Naive thymus-derived CD8-positive, alpha-beta T cell (primary cell): ENCODE results near the gene IGSF22. TPM values are rescaled to one million over a fixed set of nuclear protein-coding genes. Genes with fewer than 3 reads are reported as not detected.

Experiments
- ATAC-seq, 2 donors: fragments of 150-1000 bp; cut with Tn5 transposase in 1 of 2; sonication (Bioruptor Pico), chemical (Tn5 transposase) in 1 of 2; 1 replicate in 1 of 2; 2 replicates in 1 of 2; pipeline ENCODE4 v1.10.0; 2021; ENCODE audit warnings: mild to moderate bottlenecking in 2 of 2, moderate library complexity in 2 of 2
- POLR2A ChIA-PET: fragments of 350-600 bp; sonication (Branson Sonifier 250); formaldehyde crosslinking; loops from one replicate; lab custom pipeline; 2021; ENCODE audit warnings: antibody characterized with exemption; lab: Charles Lee
- DNase-seq, 10 donors: peaks; one replicate each; pipeline versions ENCODE4 v3.0.0 to v3.0.0-alpha.2; 2020 to 2022
- H3K27ac Mint-ChIP-seq, 10 donors: one replicate each; pipeline ENCODE4 v1.8.0; 2020 to 2022; ENCODE audit warnings: mild to moderate bottlenecking in 10 of 10, mixed read lengths in 10 of 10, moderate library complexity in 4 of 10, inconsistent platforms in 1 of 10
- H3K27me3 Mint-ChIP-seq, 5 donors: one replicate each; pipeline ENCODE4 v1.8.0; 2021 to 2022; ENCODE audit warnings: mixed read lengths in 5 of 5
- H3K36me3 Mint-ChIP-seq, 3 donors: one replicate each; pipeline ENCODE4 v1.8.0; 2020 to 2022; ENCODE audit warnings: mixed read lengths in 3 of 3, mild to moderate bottlenecking in 2 of 3, inconsistent platforms in 1 of 3
- H3K4me1 Mint-ChIP-seq, 4 donors: one replicate each; pipeline ENCODE4 v1.8.0; 2021 to 2022; ENCODE audit warnings: mixed read lengths in 4 of 4
- H3K4me3 Mint-ChIP-seq, 10 donors: one replicate each; pipeline ENCODE4 v1.8.0; 2020 to 2022; ENCODE audit warnings: mild to moderate bottlenecking in 10 of 10, mixed read lengths in 10 of 10, moderate library complexity in 6 of 10, inconsistent platforms in 1 of 10
- H3K9me3 Mint-ChIP-seq, 9 donors: one replicate each; pipeline ENCODE4 v1.8.0; 2020 to 2022; ENCODE audit warnings: mixed read lengths in 9 of 9, mild to moderate bottlenecking in 3 of 9, inconsistent platforms in 1 of 9, moderate library complexity in 1 of 9
- polyA plus RNA-seq, 3 donors: library from polyadenylated mRNA; unstranded; fragments of 300-500 nt; fragmentation: Illumina TruSeq; gene quantifications; one replicate each; pipeline ENCODE4 v1.2.3, GENCODE V29; 2021
- total RNA-seq, 8 experiments: library from RNA in 2 of 8; stranded (reverse) in 2 of 8; gene quantifications; one replicate each; pipeline ENCODE4 v1.2.3 and lab custom pipeline; 2021 to 2026

Gene IGSF22
- total and polyA plus RNA-seq, 5 experiments from 2014 or later: 2.3 to 5.4 (median 4.6) TPM

DNA sequence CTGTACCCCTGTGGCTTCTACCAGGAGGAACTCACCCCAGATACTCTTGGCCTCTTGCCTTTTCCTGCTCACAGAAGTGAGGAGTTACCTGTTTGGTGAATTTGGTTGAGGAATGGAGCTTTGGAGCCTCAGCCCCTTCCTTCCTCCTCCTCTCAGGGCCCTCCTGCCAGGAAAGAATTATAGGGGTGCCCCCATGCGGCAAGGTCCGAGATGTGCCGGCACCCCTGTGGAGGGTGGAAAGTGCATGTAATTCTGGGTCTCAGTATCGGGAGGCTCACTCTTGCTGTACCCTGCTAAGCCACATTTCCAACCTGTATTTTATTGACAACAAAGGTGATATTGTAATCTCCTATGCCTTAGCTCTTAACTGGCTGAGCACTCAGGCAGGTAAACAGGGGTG, 13.7 kb upstream of the IGSF22 start:
- H3K27me3 Mint-ChIP-seq: peaks cover 0 to 4% (median 2%) of the 10 kb centered on the region in 5 donors
- POLR2A ChIA-PET: no interaction called here
- H3K9me3 Mint-ChIP-seq: no peaks in the 10 kb centered on the region
- H3K36me3 Mint-ChIP-seq: no peaks in the 10 kb centered on the region
- no peak overlapping the region for H3K4me3 Mint-ChIP-seq
- peaks cover 0 to 3% (median 0%) of the 10 kb centered on the region in 4 donors for H3K4me1 Mint-ChIP-seq
- H3K27ac Mint-ChIP-seq: peak overlapping the region in 1 of 10 donors; percentile 30
- DNase-seq (peak in 1 of 10 donors; percentile 43), ATAC-seq (no peak)

DNA sequence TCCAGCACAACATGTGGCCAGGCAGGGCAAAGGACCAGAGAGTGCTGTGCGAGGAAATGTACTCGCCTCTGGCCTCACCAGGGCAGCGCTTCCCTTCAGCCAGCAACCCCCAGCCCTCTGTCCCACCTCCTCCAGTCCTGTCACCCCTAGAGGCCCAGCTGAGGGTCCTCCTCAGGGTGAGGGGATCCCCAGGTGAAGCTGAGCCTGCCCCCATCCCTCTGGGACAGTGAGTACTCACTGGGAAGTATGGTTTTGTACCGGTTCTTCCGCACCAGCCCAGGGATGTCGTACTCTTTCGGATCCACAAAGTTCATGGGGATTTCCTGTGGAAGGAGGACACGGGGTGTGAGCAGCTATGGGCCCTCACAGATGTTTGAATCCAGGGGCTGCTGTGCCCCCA, 11.7 kb upstream of the IGSF22 start:
- peaks cover 0 to 3% (median 0%) of the 10 kb centered on the region in 4 donors for H3K4me1 Mint-ChIP-seq
- H3K36me3 Mint-ChIP-seq: no peaks in the 10 kb centered on the region
- no peak overlapping the region for H3K4me3 Mint-ChIP-seq
- no peak for ATAC-seq
- peak in 1 of 10 donors; percentile 10 for DNase-seq
- POLR2A ChIA-PET: no interaction called here
- H3K27ac Mint-ChIP-seq: no peak overlapping the region
- H3K27me3 Mint-ChIP-seq: peaks cover 0 to 4% (median 2%) of the 10 kb centered on the region in 5 donors
- no peaks in the 10 kb centered on the region for H3K9me3 Mint-ChIP-seq

DNA sequence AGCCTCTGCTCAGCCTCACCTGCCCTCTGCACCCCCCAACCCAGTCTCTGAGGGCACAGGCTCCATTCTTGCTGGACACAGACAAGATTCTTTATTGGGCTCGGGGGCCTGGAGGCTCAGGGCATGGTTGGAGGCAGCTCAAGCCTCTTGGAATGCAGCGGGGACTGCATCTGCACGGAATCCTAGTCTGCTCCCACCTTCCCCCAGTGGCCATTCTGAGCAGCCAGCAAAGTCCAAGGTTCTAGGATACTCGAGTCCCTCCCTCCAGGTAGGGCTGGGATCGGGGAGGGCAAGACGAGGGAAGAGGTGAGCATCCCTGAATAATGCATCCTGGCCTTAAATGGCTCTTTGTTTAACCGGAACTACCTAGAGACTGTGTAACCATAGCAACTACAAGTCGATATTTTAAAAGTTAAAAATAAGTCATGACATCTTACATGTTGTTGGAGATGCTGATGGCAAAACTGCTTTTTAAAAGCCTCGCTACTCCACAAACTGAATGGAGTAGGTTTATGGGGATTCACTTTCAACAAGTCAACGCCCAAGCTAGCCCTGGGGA, 10.7 kb upstream of the IGSF22 start:
- Mint-ChIP-seq H3K27me3 (peaks cover 0 to 4% (median 2%) of the 10 kb centered on the region in 5 donors), H3K27ac (peak overlapping the region in 1 of 10 donors; percentile 27), H3K4me1 (peaks cover 3 to 7% (median 5%) of the 10 kb centered on the region in 4 donors), H3K9me3 (no peaks in the 10 kb centered on the region), H3K36me3 (no peaks in the 10 kb centered on the region), H3K4me3 (no peak overlapping the region)
- ATAC-seq: no peak
- DNase-seq: peak in 1 of 10 donors; percentile 31
- POLR2A ChIA-PET: no interaction called here

DNA sequence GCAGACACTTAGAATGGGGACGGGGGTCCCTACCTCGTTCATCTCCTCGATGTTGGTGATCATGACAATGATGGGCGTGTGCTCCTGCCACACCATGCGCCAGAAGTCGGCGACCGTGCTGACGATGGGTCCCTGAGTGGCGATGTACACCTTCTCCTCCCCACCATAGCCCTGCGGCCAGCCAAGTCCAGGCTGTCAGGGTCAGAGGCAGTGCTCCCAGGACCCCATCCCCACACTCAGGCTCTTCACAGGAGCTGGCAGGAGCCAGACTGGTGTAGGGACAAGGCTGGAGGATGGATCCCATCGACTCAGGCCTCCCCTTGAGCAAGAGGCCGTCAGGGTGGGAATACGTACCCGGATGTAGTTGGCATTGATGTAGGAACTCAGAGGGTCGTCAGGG, 7.2 kb upstream of the IGSF22 start:
- H3K36me3 Mint-ChIP-seq: no peaks in the 10 kb centered on the region

DNA sequence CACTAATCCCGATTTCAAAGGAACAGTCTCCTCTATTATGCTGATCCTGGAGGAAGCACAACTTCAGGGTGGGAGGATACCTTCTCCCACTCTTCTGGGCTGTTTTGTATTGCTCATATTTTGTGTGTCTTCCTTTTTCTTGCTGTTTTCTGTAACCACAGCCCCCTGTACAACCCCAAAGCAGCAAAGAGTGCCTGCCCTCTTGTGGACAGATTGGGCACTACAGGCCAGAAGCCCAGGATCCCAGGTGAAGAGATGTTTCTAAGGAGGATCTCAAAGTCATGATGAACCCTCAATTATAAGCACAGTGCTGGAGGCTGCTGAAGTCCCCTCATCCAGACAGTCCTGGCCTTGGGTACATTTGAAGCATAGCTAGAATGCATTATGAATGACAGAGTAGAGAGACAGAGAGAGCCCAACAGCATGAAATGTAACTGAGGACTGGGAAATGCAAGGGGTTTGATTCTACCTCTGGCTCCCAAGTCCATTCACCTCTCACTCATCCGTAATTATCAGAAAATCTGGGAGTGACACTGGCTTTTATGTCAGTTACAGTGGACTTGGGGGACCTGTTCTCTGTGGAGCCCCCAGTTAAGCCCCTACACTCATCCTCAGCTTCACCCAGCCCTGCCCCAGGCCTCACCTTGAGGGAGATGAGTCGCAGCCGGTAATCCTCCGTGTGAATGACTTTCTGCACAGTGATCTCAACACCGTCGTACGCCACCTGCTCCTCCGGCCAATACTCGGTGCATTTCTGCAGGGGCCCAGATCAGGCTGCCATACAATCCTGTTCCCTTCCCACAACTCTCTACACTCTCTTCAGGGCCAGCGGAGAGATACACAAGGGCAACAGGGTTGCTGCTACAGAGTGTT, 6.2 kb upstream of the IGSF22 start:
- DNase-seq (peak; percentile 52 to 82 (median 73)), ATAC-seq (peak; percentile 78 to 81)
- H3K36me3 Mint-ChIP-seq: no peaks in the 10 kb centered on the region
- H3K27me3 Mint-ChIP-seq: peaks cover 0 to 5% (median 2%) of the 10 kb centered on the region in 5 donors
- peaks cover 11 to 19% (median 14%) of the 10 kb centered on the region in 4 donors for H3K4me1 Mint-ChIP-seq
- no peaks in the 10 kb centered on the region for H3K9me3 Mint-ChIP-seq
- no peak overlapping the region for H3K4me3 Mint-ChIP-seq
- peak overlapping the region in 4 of 10 donors; percentile 35 to 69 (median 57) for H3K27ac Mint-ChIP-seq
- POLR2A ChIA-PET: no interaction called here

More for the DNA sequence above, 7.2 kb upstream of the IGSF22 start:
- H3K27me3 Mint-ChIP-seq: peaks cover 0 to 4% (median 2%) of the 10 kb centered on the region in 5 donors
- H3K27ac Mint-ChIP-seq: no peak overlapping the region
- POLR2A ChIA-PET: no interaction called here
- no peak for DNase-seq
- ATAC-seq: no peak
- H3K9me3 Mint-ChIP-seq: no peaks in the 10 kb centered on the region
- no peak overlapping the region for H3K4me3 Mint-ChIP-seq
- peaks cover 6 to 10% (median 8%) of the 10 kb centered on the region in 4 donors for H3K4me1 Mint-ChIP-seq

DNA sequence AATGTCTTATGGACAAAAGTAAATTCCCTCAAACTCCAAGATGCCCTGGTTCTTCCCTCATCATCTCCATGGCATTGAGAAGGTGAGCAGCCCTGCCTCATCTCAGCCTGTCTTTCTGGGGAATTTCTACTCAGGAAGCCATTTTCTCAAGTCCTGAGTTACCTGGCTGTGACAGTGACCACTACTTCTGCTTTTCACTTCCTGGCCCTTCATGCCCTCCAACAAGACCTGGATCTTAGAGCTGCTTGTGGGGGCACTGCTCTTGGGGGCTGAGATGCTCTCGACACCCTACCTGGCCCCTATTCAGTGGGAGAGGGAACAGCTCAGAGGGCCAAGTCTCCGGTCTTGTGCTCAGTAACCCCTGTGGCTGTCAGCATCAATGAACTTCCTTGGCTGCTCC, 5.5 kb upstream of the IGSF22 start:
- no peaks in the 10 kb centered on the region for H3K9me3 Mint-ChIP-seq
- H3K4me3 Mint-ChIP-seq: no peak overlapping the region
- peak overlapping the region in 2 of 10 donors; percentile 35 to 69 for H3K27ac Mint-ChIP-seq
- H3K27me3 Mint-ChIP-seq: peaks cover 0 to 5% (median 2%) of the 10 kb centered on the region in 5 donors
- ATAC-seq (no peak), DNase-seq (no peak)
- peaks cover 11 to 19% (median 14%) of the 10 kb centered on the region in 4 donors for H3K4me1 Mint-ChIP-seq
- no peaks in the 10 kb centered on the region for H3K36me3 Mint-ChIP-seq
- POLR2A ChIA-PET: interaction anchor here (0.9 to 1.0 kb wide), 2 partner anchors 9 to 98 kb away, joined by 3 to 5 read pairs; partner anchors contain the start of gene SPTY2D1

DNA sequence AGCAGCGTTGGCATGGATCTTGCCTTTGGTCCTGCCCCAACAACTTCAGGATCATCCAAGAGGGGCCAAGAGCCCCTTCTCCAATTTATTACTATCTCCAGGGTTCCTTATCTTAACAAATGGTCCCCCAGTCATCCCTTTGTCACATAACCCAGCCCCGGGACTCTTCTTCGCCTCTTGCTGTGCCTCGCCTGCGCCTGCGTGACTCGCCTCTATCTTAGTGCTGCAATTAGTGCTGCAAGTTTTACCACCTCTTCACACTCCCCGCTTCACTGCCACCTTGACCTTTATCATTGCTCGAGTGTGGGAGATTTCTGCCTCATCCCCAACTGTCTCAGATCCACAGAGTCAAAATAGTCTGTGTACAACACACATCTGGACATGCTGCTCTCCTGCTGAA, 4.0 kb upstream of the IGSF22 start:
- Mint-ChIP-seq H3K9me3 (no peaks in the 10 kb centered on the region), H3K27ac (peak overlapping the region in 2 of 10 donors; percentile 1 to 9), H3K4me3 (no peak overlapping the region), H3K27me3 (peaks cover 0 to 3% (median 0%) of the 10 kb centered on the region in 5 donors), H3K36me3 (no peaks in the 10 kb centered on the region), H3K4me1 (peaks cover 11 to 19% (median 14%) of the 10 kb centered on the region in 4 donors)
- DNase-seq (no peak), ATAC-seq (no peak)
- POLR2A ChIA-PET: no interaction called here

DNA sequence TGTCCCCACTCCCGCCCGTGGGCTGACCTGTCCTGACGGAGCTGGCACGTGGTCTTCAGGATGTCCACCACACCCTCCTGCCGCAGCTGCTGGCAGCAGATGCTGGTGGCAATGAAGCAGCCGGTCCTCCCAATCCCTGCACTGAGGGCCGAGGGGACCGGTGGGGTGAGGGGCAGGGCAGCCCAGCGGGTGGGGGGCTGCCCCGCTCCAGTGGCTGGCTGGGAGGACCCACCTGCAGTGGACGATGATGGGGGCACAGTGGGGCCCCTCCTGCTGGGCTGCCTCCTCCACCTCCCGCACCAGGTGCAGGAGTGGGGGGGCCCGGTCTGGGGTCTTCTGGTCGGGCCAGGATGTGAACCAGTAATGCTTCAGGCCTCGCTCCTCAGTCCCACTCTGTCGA, 3.4 kb upstream of the IGSF22 start:
- no peak for ATAC-seq
- H3K4me1 Mint-ChIP-seq: peaks cover 11 to 19% (median 14%) of the 10 kb centered on the region in 4 donors
- POLR2A ChIA-PET: interaction anchor here (0.6 kb wide), 1 partner anchor 54 kb away, joined by 3 read pairs; no protein-coding TSS in a partner anchor
- H3K9me3 Mint-ChIP-seq: no peaks in the 10 kb centered on the region
- no peak for DNase-seq
- no peaks in the 10 kb centered on the region for H3K36me3 Mint-ChIP-seq
- H3K27me3 Mint-ChIP-seq: peaks cover 0 to 3% (median 0%) of the 10 kb centered on the region in 5 donors
- H3K27ac Mint-ChIP-seq: no peak overlapping the region
- no peak overlapping the region for H3K4me3 Mint-ChIP-seq

DNA sequence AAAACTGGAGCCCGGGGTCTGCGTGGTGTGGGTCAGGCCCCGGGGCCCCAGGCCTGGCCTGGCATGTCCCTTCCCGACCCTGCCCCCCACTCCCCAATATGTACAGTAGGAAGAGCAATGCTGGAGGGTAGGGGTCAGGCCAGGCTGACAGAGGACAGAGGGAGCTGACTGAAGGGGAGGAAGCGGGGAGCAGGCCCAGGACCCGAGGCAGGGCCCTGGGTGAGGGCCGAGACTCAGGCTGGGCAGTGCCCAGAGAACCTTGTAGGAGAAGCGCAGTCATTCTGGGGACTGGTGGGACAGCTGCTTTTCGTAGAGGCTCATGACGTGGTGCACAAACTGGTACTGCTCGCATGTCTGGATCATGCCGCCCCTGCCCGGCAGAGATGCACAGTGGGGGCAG, 2.7 kb upstream of the IGSF22 start:
- no peak for DNase-seq
- Mint-ChIP-seq H3K4me3 (no peak overlapping the region), H3K36me3 (no peaks in the 10 kb centered on the region), H3K9me3 (no peaks in the 10 kb centered on the region), H3K27me3 (peaks cover 0 to 3% (median 0%) of the 10 kb centered on the region in 5 donors), H3K4me1 (peaks cover 11 to 19% (median 14%) of the 10 kb centered on the region in 4 donors), H3K27ac (peak overlapping the region in 1 of 10 donors; percentile 5)
- ATAC-seq: no peak
- POLR2A ChIA-PET: interaction anchor here (0.6 to 1.1 kb wide), 2 partner anchors 53 to 57 kb away, joined by 3 read pairs; no protein-coding TSS in a partner anchor

DNA sequence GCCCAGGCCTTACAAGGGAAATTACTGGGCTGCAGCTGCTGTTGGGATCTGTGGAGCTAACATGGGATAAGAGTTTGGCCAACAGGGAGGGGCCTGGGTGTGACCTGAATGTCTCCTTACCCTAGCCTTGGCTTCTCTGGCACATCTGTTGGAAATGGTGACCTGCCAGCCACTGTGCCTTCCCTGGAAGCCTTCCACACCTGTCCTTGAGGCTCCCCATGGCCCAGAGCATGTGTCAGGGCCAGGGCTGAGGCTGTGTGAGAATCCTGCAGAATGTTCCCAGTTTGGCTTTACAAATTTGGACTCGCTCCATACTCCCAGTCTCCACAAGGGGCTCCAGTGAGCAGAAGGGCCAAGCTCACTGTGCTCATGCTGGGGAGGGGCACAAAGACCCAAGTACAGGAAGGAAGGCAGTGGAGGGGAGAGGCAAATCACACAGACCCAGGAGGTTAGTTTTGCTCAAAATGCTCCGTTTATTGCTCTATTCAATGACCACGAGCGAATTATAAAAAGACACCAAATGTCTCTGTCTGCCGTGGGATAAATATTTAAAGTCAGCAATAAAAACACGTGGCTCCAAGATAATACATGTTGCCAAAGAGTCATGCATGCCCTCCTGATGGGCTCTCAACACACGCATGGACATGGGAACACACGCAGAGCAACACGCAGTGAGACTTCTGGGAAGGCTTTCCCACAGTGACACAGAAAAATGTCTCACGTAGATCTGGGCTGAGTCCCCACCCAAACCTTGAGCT, 1.7 kb upstream of the IGSF22 start:
- POLR2A ChIA-PET: interaction anchor here (0.5 to 1.3 kb wide), 4 partner anchors 56 to 194 kb away, joined by 3 to 7 read pairs (median 3); partner anchors contain the start of genes SPTY2D1 and UEVLD
- no peaks in the 10 kb centered on the region for H3K9me3 Mint-ChIP-seq
- peaks cover 11 to 19% (median 14%) of the 10 kb centered on the region in 4 donors for H3K4me1 Mint-ChIP-seq
- H3K36me3 Mint-ChIP-seq: no peaks in the 10 kb centered on the region
- peak; percentile 81 to 94 for ATAC-seq
- H3K27me3 Mint-ChIP-seq: peaks cover 0 to 3% (median 0%) of the 10 kb centered on the region in 5 donors
- H3K4me3 Mint-ChIP-seq: peak overlapping the region in 5 of 10 donors; percentile 12 to 60 (median 24)
- peak; percentile 23 to 74 (median 47) for DNase-seq
- H3K27ac Mint-ChIP-seq: peak overlapping the region in 6 of 10 donors; percentile 0 to 69 (median 42)

DNA sequence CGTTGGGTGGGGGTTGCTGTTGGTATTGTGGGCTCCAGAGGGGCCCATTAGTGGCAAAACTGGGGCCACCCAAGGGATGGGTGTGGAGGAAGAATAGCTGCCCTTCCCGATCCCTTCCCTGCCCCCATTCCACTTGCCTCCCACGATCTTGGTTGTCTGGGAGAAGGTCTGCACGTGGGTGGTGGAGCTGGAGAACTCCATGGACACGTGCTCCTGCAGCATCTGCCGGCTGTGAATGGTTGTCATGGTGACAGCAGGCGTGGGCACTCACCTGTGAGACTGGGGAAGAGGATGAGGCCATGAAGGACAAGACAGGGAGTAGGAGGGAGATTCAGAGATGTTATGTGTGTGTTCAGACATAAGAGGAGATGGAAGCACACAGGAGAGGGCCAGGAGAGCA, 2.0 kb downstream of the IGSF22 start:
- Mint-ChIP-seq H3K4me3 (no peak overlapping the region), H3K36me3 (no peaks in the 10 kb centered on the region), H3K27ac (peak overlapping the region in 1 of 10 donors; percentile 24), H3K27me3 (peaks cover 0 to 3% (median 0%) of the 10 kb centered on the region in 5 donors), H3K4me1 (peaks cover 7 to 35% (median 16%) of the 10 kb centered on the region in 4 donors), H3K9me3 (no peaks in the 10 kb centered on the region)
- no peak for DNase-seq
- ATAC-seq: no peak
- POLR2A ChIA-PET: interaction anchor here (1.1 kb wide), 1 partner anchor 90 kb away, joined by 4 read pairs; the partner anchor contains the start of gene SPTY2D1

DNA sequence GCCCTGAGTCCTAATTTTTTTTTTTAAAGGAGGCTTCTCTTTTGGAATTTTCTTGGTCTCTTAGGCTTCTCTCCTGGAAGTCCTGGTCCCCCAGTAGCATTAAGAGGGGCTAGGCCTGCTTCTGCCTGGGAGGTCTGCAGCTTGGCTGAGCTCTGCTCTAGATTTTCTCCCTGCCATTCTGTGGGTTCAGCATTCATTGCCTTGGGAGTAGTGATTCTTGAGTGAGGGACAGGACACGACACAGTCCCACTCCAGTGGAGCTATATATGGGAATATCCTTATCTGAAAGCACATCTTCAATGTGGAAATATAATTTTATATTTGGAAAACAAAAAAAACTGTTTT, 3.7 kb downstream of the IGSF22 start:
- DNase-seq (no peak), ATAC-seq (no peak)
- Mint-ChIP-seq H3K27me3 (no peaks in the 10 kb centered on the region), H3K9me3 (no peaks in the 10 kb centered on the region), H3K4me1 (peaks cover 2 to 22% (median 8%) of the 10 kb centered on the region in 4 donors), H3K36me3 (no peaks in the 10 kb centered on the region), H3K27ac (peak overlapping the region in 7 of 10 donors; percentile 55 to 95 (median 68)), H3K4me3 (peak overlapping the region in 9 of 10 donors; percentile 74 to 96 (median 92))
- POLR2A ChIA-PET: interaction anchor here (0.5 to 1.7 kb wide), 6 partner anchors 9 to 197 kb away, joined by 3 to 10 read pairs (median 4); partner anchors contain the start of gene TMEM86A
